Osteocyte (in vitro differentiated cells): ENCODE data around the gene ZNF423. TPM values are rescaled to one million over a fixed set of nuclear protein-coding genes. Genes with fewer than 3 reads are reported as not detected.
A peak's percentile ranks its signal among the peaks of the same experiment; 100 is the strongest.

Source experiments
- DNase-seq: peaks from one replicate; pipeline ENCODE4 v3.0.0; 2021; ENCODE audit warnings: mixed read lengths; ENCODE audit not compliant: unreplicated experiment; ENCODE audit errors: extremely low spot score
- H3K27ac Mint-ChIP-seq: one replicate; pipeline ENCODE4 v1.8.0; 2021; ENCODE audit warnings: mild to moderate bottlenecking, mixed read lengths; ENCODE audit not compliant: unreplicated experiment
- H3K27me3 Mint-ChIP-seq: one replicate; pipeline ENCODE4 v1.8.0; 2021; ENCODE audit warnings: mixed read lengths; ENCODE audit not compliant: unreplicated experiment
- H3K36me3 Mint-ChIP-seq: one replicate; pipeline ENCODE4 v1.8.0; 2021; ENCODE audit warnings: mixed read lengths; ENCODE audit not compliant: unreplicated experiment
- H3K4me1 Mint-ChIP-seq: one replicate; pipeline ENCODE4 v1.8.0; 2021; ENCODE audit warnings: mixed read lengths; ENCODE audit not compliant: unreplicated experiment
- H3K4me3 Mint-ChIP-seq: one replicate; pipeline ENCODE4 v1.8.0; 2021; ENCODE audit warnings: mild to moderate bottlenecking, moderate library complexity, mixed read lengths; ENCODE audit not compliant: unreplicated experiment
- H3K9me3 Mint-ChIP-seq: one replicate; pipeline ENCODE4 v1.8.0; 2021; ENCODE audit warnings: mixed read lengths; ENCODE audit not compliant: unreplicated experiment
- CTCF ChIP-seq: fragments of 200-600 bp; sonication (generic); IDR thresholded peaks from 2 replicates; pipeline ENCODE4 v1.5.0; 2021; ENCODE audit warnings: antibody characterized with exemption, mild to moderate bottlenecking, moderate library complexity
- total RNA-seq: library from RNA; stranded (reverse); gene quantifications from 2 replicates; pipeline ENCODE4 v1.2.1, GENCODE V29; 2021

ZNF423 gene
- total RNA-seq, 1 donor from 2014 or later, result 25.1 TPM

- no peak for DNase-seq
- peaks cover 14% of the 10 kb centered on the region for H3K4me1 Mint-ChIP-seq
- no peaks in the 10 kb centered on the region for H3K27me3 Mint-ChIP-seq
- H3K4me3 Mint-ChIP-seq, result no peak overlapping the region
- H3K27ac Mint-ChIP-seq, result peak overlapping the region; percentile 31
- no peaks in the 10 kb centered on the region for H3K9me3 Mint-ChIP-seq
- TF ChIP-seq CTCF, result no peak
- no peaks in the 10 kb centered on the region for H3K36me3 Mint-ChIP-seq
Observed at GRCh38 chr16:49658531-49658930, 197.4 kb downstream of the ZNF423 start.

GRCh38 chr16:49657736-49658465 lies 198.0 kb downstream of the ZNF423 start:
- DNase-seq, result no peak
- no peak overlapping the region for H3K4me3 Mint-ChIP-seq
- no peak for TF ChIP-seq CTCF
- H3K4me1 Mint-ChIP-seq, result peaks cover 12% of the 10 kb centered on the region
- H3K9me3 Mint-ChIP-seq, result no peaks in the 10 kb centered on the region
- H3K36me3 Mint-ChIP-seq, result no peaks in the 10 kb centered on the region
- H3K27me3 Mint-ChIP-seq, result no peaks in the 10 kb centered on the region
- H3K27ac Mint-ChIP-seq, result no peak overlapping the region

- no peak for DNase-seq
- Mint-ChIP-seq H3K4me3 (no peak overlapping the region), H3K9me3 (no peaks in the 10 kb centered on the region), H3K4me1 (peaks cover 15% of the 10 kb centered on the region), H3K27me3 (no peaks in the 10 kb centered on the region), H3K27ac (no peak overlapping the region), H3K36me3 (no peaks in the 10 kb centered on the region)
- no peak for TF ChIP-seq CTCF
Observed at GRCh38 chr16:49654425-49654824, 201.5 kb downstream of the ZNF423 start.

GRCh38 chr16:49653577-49653976 lies 202.3 kb downstream of the ZNF423 start:
- Mint-ChIP-seq H3K27ac (no peak overlapping the region), H3K4me3 (no peak overlapping the region), H3K27me3 (no peaks in the 10 kb centered on the region), H3K4me1 (peaks cover 15% of the 10 kb centered on the region), H3K36me3 (no peaks in the 10 kb centered on the region), H3K9me3 (peaks cover 4% of the 10 kb centered on the region)
- no peak for TF ChIP-seq CTCF
- DNase-seq, result no peak

GRCh38 chr16:49653173-49653570 lies 202.7 kb downstream of the ZNF423 start:
- no peak for DNase-seq
- Mint-ChIP-seq H3K36me3 (no peaks in the 10 kb centered on the region), H3K4me3 (no peak overlapping the region), H3K9me3 (peaks cover 5% of the 10 kb centered on the region), H3K27me3 (no peaks in the 10 kb centered on the region), H3K27ac (no peak overlapping the region), H3K4me1 (peaks cover 15% of the 10 kb centered on the region)
- no peak for TF ChIP-seq CTCF
